IMR-90 (cell line): ENCODE measurements around the gene RXRG.

Source experiments
- POLR2A ChIP-seq: IDR thresholded peaks from 2 replicates; pipeline ENCODE4 v1.6.1; 2012; ENCODE audit warnings: mild to moderate bottlenecking, low read depth, low read length
- USF2 ChIP-seq: fragments of 150-350 bp; IDR thresholded peaks from 2 replicates; pipeline ENCODE4 v1.6.1; 2017; ENCODE audit warnings: mild to moderate bottlenecking, antibody characterized with exemption, low read length, low read depth
- TF ChIP-seq, protein P1 (sequence below): conservative IDR thresholded peaks from 2 replicates; pipeline ENCODE4 v1.5.1; 2012; ENCODE audit warnings: mild to moderate bottlenecking, low read depth, low read length, improper control_type of control experiment

DNA sequence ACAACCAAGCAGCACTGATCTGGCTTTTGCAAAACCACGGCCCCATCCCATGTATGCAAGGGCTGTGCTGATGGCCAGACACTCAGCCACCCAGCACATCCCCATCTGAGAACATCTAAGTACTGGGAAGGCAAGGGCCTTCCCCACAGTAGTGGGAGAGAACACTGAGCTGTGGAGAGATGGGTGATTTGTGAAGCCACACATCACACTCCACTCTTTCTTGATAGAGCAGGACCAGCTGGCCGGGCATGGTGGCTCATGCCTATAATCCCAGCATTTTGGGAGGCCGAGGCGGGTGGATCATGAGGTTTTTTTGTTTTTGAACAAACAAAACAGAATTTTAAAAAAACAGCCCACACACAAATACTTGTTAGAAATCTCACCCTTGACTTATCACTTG lies 28.2 kb upstream of the RXRG start:
- TF ChIP-seq POLR2A (no peak), USF2 (no peak)
- TF ChIP-seq, protein P1, sequence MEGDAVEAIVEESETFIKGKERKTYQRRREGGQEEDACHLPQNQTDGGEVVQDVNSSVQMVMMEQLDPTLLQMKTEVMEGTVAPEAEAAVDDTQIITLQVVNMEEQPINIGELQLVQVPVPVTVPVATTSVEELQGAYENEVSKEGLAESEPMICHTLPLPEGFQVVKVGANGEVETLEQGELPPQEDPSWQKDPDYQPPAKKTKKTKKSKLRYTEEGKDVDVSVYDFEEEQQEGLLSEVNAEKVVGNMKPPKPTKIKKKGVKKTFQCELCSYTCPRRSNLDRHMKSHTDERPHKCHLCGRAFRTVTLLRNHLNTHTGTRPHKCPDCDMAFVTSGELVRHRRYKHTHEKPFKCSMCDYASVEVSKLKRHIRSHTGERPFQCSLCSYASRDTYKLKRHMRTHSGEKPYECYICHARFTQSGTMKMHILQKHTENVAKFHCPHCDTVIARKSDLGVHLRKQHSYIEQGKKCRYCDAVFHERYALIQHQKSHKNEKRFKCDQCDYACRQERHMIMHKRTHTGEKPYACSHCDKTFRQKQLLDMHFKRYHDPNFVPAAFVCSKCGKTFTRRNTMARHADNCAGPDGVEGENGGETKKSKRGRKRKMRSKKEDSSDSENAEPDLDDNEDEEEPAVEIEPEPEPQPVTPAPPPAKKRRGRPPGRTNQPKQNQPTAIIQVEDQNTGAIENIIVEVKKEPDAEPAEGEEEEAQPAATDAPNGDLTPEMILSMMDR, result no peak
